ENCODE results near the gene RFTN2. TPM values are rescaled to one million over a fixed set of nuclear protein-coding genes. Genes with fewer than 3 reads are reported as not detected.
A peak's percentile ranks its signal among the peaks of the same experiment; 100 is the strongest.

RFTN2 gene
- total RNA-seq, 1 experiment from 2014 or later, result 5.8 TPM

- intact Hi-C loops (cut with micrococcal nuclease; ENCODE audit: unreplicated experiment), result no loop called here
- POLR2A ChIA-PET (ENCODE audit: low non-redundant PET), result no interaction called here
- CTCF ChIA-PET, result no interaction called here
These were observed 60.9 kb downstream of the RFTN2 start for GRCh38 chr2:197614532-197614931.

GRCh38 chr2:197613509-197613987 is 61.8 kb downstream of the RFTN2 start:
- no TSS peak for BruUV-seq (replicated peaks)
- TF ChIP-seq CTCF (conservative IDR thresholded peaks at IDR 0.05; ENCODE audit: low read depth, low read length) (no peak), EZH2 (IDR thresholded peaks at IDR 0.05; ENCODE audit: borderline replicate concordance, low read depth, low read length, poor library complexity, severe bottlenecking) (no peak)
- intact Hi-C loops (cut with micrococcal nuclease; ENCODE audit: unreplicated experiment), result no loop called here
- no peaks in the 10 kb centered on the region for H3K27me3 ChIP-seq (replicated peaks; ENCODE audit: insufficient read depth, low read depth, low read length, poor library complexity)
- no peak overlapping the region for H3K27ac ChIP-seq (ENCODE audit: low read depth, low read length, poor library complexity, severe bottlenecking)
- H3K4me1 ChIP-seq (ENCODE audit: insufficient read depth, low read length, poor library complexity, severe bottlenecking), result peaks cover 16% of the 10 kb centered on the region
- ChIA-PET POLR2A (ENCODE audit: low non-redundant PET) (no interaction called here), CTCF (no interaction called here)
- no peaks in the 10 kb centered on the region for H3K36me3 ChIP-seq (ENCODE audit: insufficient read depth, low read length, poor library complexity, severe bottlenecking)
- H3K4me3 ChIP-seq (ENCODE audit: low read depth, low read length, poor library complexity, severe bottlenecking), result no peak overlapping the region
- peak; percentile 19 for DNase-seq (ENCODE audit: low spot score)
- no peaks in the 10 kb centered on the region for H3K9me3 ChIP-seq (ENCODE audit: low read depth, low read length, poor library complexity, severe bottlenecking)

More at GRCh38 chr2:197614532-197614931, 60.9 kb downstream of the RFTN2 start:
- Histone ChIP-seq H3K27me3 (replicated peaks; ENCODE audit: insufficient read depth, low read depth, low read length, poor library complexity) (no peaks in the 10 kb centered on the region), H3K27ac (ENCODE audit: low read depth, low read length, poor library complexity, severe bottlenecking) (no peak overlapping the region), H3K36me3 (ENCODE audit: insufficient read depth, low read length, poor library complexity, severe bottlenecking) (no peaks in the 10 kb centered on the region), H3K4me3 (ENCODE audit: low read depth, low read length, poor library complexity, severe bottlenecking) (no peak overlapping the region), H3K4me1 (ENCODE audit: insufficient read depth, low read length, poor library complexity, severe bottlenecking) (peaks cover 16% of the 10 kb centered on the region), H3K9me3 (ENCODE audit: low read depth, low read length, poor library complexity, severe bottlenecking) (no peaks in the 10 kb centered on the region)
- DNase-seq (ENCODE audit: low spot score), result no peak
- no TSS peak for BruUV-seq (replicated peaks)
- TF ChIP-seq CTCF (conservative IDR thresholded peaks at IDR 0.05; ENCODE audit: low read depth, low read length) (no peak), EZH2 (IDR thresholded peaks at IDR 0.05; ENCODE audit: borderline replicate concordance, low read depth, low read length, poor library complexity, severe bottlenecking) (no peak)

GRCh38 chr2:197606180-197606579 is 69.2 kb downstream of the RFTN2 start:
- BruUV-seq (replicated peaks), result no TSS peak
- ChIA-PET CTCF (no interaction called here), POLR2A (ENCODE audit: low non-redundant PET) (no interaction called here)
- no peaks in the 10 kb centered on the region for H3K9me3 ChIP-seq (ENCODE audit: low read depth, low read length, poor library complexity, severe bottlenecking)
- no peaks in the 10 kb centered on the region for H3K4me1 ChIP-seq (ENCODE audit: insufficient read depth, low read length, poor library complexity, severe bottlenecking)
- no peak for DNase-seq (ENCODE audit: low spot score)
- H3K27ac ChIP-seq (ENCODE audit: low read depth, low read length, poor library complexity, severe bottlenecking), result no peak overlapping the region
- H3K4me3 ChIP-seq (ENCODE audit: low read depth, low read length, poor library complexity, severe bottlenecking), result no peak overlapping the region
- TF ChIP-seq CTCF (conservative IDR thresholded peaks at IDR 0.05; ENCODE audit: low read depth, low read length) (no peak), EZH2 (IDR thresholded peaks at IDR 0.05; ENCODE audit: borderline replicate concordance, low read depth, low read length, poor library complexity, severe bottlenecking) (no peak)
- no peaks in the 10 kb centered on the region for H3K36me3 ChIP-seq (ENCODE audit: insufficient read depth, low read length, poor library complexity, severe bottlenecking)
- no peaks in the 10 kb centered on the region for H3K27me3 ChIP-seq (replicated peaks; ENCODE audit: insufficient read depth, low read depth, low read length, poor library complexity)
- intact Hi-C loops (cut with micrococcal nuclease; ENCODE audit: unreplicated experiment), result no loop called here
